Left lung (tissue), 10 donors: ENCODE results near the gene MRPL58. TPM values are rescaled to one million over a fixed set of nuclear protein-coding genes. Genes with fewer than 3 reads are reported as not detected.

Experiments used
- ATAC-seq: fragments of 200-7000 bp; cut with Tn5 transposase; one replicate; pipeline ENCODE4 v1.9.1; 2020; ENCODE audit warnings: moderate library complexity
- DNase-seq, 4 donors: peaks; one replicate each; pipeline ENCODE4 v3.0.0-alpha.2; 2013 to 2020
- H3K27ac ChIP-seq, 2 donors: fragments of 200-600 bp; sonication (generic) in 1 of 2; one replicate each; pipeline versions ENCODE4 v1.5.0 to v1.8.0; 2020 to 2021
- H3K27me3 ChIP-seq, 2 donors: fragments of 200-600 bp; sonication (generic) in 1 of 2; one replicate each; pipeline versions ENCODE4 v1.5.0 to v1.8.0; 2020 to 2021
- H3K36me3 ChIP-seq, 2 donors: fragments of 200-600 bp; sonication (generic) in 1 of 2; one replicate each; pipeline versions ENCODE4 v1.5.0 to v1.8.0; 2020 to 2021
- H3K4me1 ChIP-seq, 2 donors: fragments of 200-600 bp; one replicate each; pipeline ENCODE4 v1.8.0; 2021
- H3K4me3 ChIP-seq, 2 donors: fragments of 200-600 bp; sonication (generic) in 1 of 2; one replicate each; pipeline versions ENCODE4 v1.5.0 to v1.8.0; 2020 to 2021; ENCODE audit warnings: mild to moderate bottlenecking in 1 of 2
- H3K9me3 ChIP-seq, 2 donors: fragments of 200-600 bp; sonication (generic) in 1 of 2; one replicate each; pipeline versions ENCODE4 v1.5.0 to v1.8.0; 2020 to 2021
- intact Hi-C, 2 donors: fragments of 100-400 bp; cut with DNase I; formaldehyde crosslinking; loops; one replicate each; pipeline versions ENCODE4 v1.11.2 to v1.14.2; 2022
- polyA plus RNA-seq, 6 donors: library from polyadenylated mRNA; unstranded; fragments of 120-200 nt; gene quantifications; one replicate each; pipeline ENCODE4 v1.2.1, GENCODE V29; 2013; ENCODE audit not compliant: insufficient read length in 6 of 6
- total RNA-seq, 2 donors: library from RNA; stranded (reverse); fragmentation: NEBNext Ultra II Directional; extraction: Animal tissue kit (Norgen Biotek cat#: 25700); gene quantifications; one replicate each; pipeline ENCODE4 v1.2.1, GENCODE V29; 2021
- TF ChIP-seq, protein P1 (sequence below), 2 donors: fragments of 200-600 bp; sonication (generic) in 1 of 2; IDR thresholded peaks; one replicate each; pipeline versions ENCODE4 v1.5.0 to v1.8.0; 2021; ENCODE audit warnings: antibody characterized with exemption in 2 of 2
- donor health status: DM: no; HTN: yes; CAD: no.
- donor health status: DM: no; HTN: no; CAD: no.

Gene MRPL58
- total and polyA plus RNA-seq, 8 donors: 18.8 to 32.8 (median 22.6) TPM

DNA sequence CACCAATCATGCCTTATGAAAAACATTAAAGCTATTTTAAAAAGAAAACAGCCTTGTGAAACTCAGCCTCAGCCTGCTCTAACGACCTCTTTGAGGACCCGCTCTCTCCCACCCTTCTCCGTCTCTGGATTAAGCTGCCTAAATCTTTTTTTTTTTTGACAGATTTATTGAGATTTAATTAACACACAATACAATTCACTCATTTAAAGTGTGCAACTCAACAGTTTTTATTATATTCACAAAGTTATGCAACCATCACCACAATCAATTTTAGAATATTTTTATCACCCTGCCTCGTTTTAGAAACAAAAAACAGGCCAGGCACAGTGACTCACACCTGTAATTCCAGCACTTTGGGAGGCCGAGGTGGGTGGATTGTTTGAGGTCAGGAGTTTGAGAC, 16.6 kb upstream of the MRPL58 start:
- intact Hi-C loops: no loop called here

DNA sequence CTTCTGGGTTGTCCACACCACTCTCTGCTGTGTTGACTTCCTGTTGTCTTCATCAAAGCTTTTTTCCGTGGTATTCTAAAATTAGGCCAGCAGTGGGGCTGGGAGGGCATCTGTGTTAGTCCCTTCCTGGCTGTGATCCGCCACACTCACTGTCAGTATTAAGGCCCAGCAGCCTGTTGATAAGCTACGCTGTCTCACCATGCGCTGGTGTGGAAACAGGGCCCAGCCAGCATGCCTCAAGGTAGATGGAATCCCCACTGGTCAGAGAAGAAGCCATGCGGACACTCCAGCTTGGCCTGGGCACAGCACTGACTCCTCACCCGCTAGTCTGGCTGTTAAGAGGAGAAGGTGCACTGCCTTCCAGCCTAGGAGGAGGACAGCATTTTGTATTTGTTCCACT, 13.7 kb upstream of the MRPL58 start:
- TF ChIP-seq, protein P1, sequence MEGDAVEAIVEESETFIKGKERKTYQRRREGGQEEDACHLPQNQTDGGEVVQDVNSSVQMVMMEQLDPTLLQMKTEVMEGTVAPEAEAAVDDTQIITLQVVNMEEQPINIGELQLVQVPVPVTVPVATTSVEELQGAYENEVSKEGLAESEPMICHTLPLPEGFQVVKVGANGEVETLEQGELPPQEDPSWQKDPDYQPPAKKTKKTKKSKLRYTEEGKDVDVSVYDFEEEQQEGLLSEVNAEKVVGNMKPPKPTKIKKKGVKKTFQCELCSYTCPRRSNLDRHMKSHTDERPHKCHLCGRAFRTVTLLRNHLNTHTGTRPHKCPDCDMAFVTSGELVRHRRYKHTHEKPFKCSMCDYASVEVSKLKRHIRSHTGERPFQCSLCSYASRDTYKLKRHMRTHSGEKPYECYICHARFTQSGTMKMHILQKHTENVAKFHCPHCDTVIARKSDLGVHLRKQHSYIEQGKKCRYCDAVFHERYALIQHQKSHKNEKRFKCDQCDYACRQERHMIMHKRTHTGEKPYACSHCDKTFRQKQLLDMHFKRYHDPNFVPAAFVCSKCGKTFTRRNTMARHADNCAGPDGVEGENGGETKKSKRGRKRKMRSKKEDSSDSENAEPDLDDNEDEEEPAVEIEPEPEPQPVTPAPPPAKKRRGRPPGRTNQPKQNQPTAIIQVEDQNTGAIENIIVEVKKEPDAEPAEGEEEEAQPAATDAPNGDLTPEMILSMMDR (IDR thresholded peaks at IDR 0.05): no peak

More for the DNA sequence above, 16.6 kb upstream of the MRPL58 start:
- Histone ChIP-seq H3K27me3 (no peaks in the 10 kb centered on the region), H3K9me3 (no peaks in the 10 kb centered on the region), H3K4me1 (peaks cover 0 to 10% of the 10 kb centered on the region in 2 donors), H3K27ac (no peak overlapping the region), H3K4me3 (no peak overlapping the region), H3K36me3 (no peaks in the 10 kb centered on the region)
- DNase-seq (no peak), ATAC-seq (no peak)
- TF ChIP-seq, protein P1 (IDR thresholded peaks at IDR 0.05): no peak

DNA sequence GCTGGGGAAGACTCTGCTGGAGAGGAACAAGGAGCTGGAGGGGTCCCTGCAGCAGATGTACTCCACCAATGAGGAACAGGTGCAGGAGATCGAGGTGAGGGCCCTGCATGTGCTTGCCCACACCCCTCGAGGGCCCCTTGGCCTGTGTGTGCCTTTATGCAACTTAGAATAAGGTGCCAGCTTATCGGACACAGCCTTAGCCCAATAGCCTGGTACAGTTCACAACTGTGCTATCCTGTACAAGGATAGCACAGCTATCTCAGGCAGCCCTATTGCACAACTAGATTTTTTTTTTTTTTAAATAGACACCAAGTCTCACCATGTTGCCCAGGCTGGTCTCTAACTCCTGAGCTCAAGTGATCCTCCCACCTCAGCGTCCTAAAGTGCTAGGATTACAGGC, 12.9 kb upstream of the MRPL58 start:
- intact Hi-C loops: no loop called here
- TF ChIP-seq, protein P1 (IDR thresholded peaks at IDR 0.05): no peak
- DNase-seq (no peak), ATAC-seq (no peak)
- Histone ChIP-seq H3K9me3 (no peaks in the 10 kb centered on the region), H3K27me3 (no peaks in the 10 kb centered on the region), H3K27ac (no peak overlapping the region), H3K4me1 (no peaks in the 10 kb centered on the region), H3K4me3 (no peak overlapping the region), H3K36me3 (peaks cover 0 to 36% of the 10 kb centered on the region in 2 donors)

More for the DNA sequence above, 13.7 kb upstream of the MRPL58 start:
- intact Hi-C loops: no loop called here
- Histone ChIP-seq H3K4me3 (no peak overlapping the region), H3K9me3 (no peaks in the 10 kb centered on the region), H3K27me3 (no peaks in the 10 kb centered on the region), H3K4me1 (no peaks in the 10 kb centered on the region), H3K36me3 (peaks cover 0 to 28% of the 10 kb centered on the region in 2 donors), H3K27ac (no peak overlapping the region)
- ATAC-seq (no peak), DNase-seq (no peak)

DNA sequence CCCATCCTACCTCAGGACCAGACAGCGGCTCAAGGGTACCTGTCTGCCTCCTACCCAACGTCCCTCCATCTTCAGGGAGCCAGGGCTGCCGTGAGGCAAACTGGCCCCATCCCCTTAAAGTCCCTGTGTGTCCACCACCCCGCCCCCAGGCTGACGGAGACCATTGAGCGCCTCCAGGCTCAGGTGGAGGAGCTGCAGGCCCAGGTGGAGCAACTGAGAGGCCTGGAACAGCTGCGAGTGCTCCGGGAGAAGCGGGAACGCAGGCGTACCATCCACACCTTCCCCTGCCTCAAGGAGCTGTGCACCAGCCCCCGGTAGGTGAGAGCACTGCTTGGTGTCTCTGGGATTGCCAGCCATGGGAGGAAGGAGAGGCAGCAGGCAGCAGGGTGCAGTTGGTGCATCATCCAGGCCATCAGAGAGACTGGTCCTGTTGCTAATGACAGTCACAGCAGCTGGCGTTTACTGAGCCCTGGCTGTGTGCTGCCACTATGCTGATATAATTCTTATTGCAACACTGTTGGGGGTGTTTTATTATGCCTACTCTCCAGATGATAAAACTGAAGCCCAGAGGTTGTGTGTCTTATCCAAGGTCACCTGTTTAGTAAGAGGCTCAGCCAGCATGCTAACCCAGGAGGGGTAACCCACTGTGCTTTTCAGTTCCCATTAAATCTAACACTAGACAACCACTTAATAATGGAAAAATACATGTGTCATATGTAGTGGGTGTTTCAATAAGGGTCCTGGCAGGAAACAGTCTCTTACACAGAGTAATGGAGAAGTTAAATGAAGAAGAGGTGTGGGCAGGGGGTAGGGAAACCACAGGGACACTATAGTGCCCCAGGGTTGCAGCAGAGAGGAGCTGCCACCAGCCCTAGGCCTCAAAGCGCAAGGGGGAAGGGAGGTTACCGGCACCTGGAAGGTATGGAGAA, 10.3 kb upstream of the MRPL58 start:
- intact Hi-C loops: no loop called here
- ATAC-seq (no peak), DNase-seq (no peak)
- Histone ChIP-seq H3K27ac (no peak overlapping the region), H3K27me3 (no peaks in the 10 kb centered on the region), H3K4me3 (no peak overlapping the region), H3K9me3 (no peaks in the 10 kb centered on the region), H3K36me3 (peaks cover 0 to 42% of the 10 kb centered on the region in 2 donors), H3K4me1 (no peaks in the 10 kb centered on the region)
- TF ChIP-seq, protein P1 (IDR thresholded peaks at IDR 0.05): no peak

DNA sequence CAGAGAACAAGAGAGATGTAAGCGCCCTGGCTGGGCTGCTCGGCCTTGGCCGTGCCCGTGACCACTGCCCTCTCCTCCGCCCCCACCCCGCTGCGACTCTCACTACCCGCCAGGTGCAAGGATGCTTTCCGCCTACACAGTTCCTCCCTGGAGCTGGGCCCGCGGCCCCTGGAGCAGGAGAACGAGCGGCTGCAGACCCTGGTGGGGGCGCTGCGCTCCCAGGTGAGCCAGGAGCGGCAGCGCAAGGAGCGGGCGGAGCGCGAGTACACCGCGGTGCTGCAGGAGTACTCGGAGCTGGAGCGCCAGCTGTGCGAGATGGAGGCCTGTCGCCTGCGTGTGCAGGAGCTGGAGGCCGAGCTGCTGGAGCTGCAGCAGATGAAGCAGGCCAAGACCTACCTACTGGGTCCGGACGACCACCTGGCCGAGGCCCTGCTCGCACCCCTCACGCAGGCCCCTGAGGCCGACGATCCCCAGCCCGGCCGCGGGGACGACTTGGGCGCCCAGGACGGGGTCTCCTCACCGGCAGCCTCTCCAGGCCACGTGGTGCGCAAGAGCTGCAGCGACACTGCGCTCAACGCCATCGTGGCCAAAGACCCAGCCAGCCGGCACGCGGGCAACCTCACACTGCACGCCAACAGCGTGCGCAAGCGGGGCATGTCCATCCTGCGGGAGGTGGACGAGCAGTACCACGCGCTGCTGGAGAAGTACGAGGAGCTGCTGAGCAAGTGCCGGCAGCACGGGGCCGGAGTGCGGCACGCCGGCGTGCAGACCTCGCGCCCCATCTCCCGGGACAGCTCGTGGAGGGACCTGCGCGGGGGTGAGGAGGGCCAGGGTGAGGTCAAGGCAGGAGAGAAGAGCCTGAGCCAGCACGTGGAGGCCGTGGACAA, 9.2 kb upstream of the MRPL58 start:
- DNase-seq (no peak), ATAC-seq (no peak)
- TF ChIP-seq, protein P1 (IDR thresholded peaks at IDR 0.05): no peak
- intact Hi-C loops: no loop called here
- Histone ChIP-seq H3K4me1 (no peaks in the 10 kb centered on the region), H3K9me3 (no peaks in the 10 kb centered on the region), H3K27me3 (no peaks in the 10 kb centered on the region), H3K27ac (no peak overlapping the region), H3K36me3 (peaks cover 0 to 42% of the 10 kb centered on the region in 2 donors), H3K4me3 (no peak overlapping the region)
